Measurements from ENCODE around the gene DNAH11.
"Not testable (repeated sequence)": the region's sequence is repeated elsewhere in the genome, so short reads cannot be mapped to it uniquely, and the experiment has no call there.

The DNAH11 gene

DNA sequence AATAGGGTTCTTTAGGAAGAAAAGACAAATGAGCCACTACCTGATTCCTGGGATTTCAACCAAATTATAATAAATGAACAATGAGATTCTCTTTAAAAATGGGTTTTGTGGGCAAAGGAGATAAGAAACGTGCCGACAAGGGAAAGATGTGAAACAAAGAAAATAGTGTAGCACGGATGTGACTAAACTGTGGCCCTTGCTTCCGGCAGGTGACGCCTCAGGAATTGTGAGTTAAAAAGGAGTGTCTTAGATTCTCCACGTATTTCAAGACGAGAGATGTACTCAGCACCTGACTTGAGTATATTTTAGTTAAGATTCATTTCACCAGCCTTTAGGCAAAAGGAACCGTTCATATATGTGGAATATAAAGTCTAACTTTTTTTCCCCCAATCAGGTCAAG lies 75.9 kb downstream of the DNAH11 start:
- DNase-seq, result no peak

DNA sequence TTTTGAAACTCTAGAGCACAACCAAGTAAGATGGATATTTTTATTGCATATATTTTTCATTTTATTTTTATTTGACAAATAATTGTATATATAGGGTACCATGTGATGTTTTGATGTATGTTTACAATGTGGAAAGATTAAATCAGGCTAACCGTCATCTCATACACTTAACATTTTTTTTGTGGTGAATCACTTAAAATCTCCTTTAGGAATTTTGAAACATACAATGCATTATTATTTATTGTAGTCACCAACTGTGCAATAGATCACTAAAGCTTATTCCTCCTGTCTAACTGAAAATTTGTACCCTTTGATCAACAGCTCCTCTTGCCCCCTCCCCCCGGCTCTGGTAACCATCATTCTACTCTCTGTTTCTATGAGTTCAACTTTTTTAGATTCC lies 77.2 kb downstream of the DNAH11 start:
- no peak for DNase-seq

GRCh38 chr7:21624320-21624719 lies 81.5 kb downstream of the DNAH11 start:
- no peak for DNase-seq

GRCh38 chr7:21636694-21637093 lies 93.9 kb downstream of the DNAH11 start:
- no peak for DNase-seq

DNA sequence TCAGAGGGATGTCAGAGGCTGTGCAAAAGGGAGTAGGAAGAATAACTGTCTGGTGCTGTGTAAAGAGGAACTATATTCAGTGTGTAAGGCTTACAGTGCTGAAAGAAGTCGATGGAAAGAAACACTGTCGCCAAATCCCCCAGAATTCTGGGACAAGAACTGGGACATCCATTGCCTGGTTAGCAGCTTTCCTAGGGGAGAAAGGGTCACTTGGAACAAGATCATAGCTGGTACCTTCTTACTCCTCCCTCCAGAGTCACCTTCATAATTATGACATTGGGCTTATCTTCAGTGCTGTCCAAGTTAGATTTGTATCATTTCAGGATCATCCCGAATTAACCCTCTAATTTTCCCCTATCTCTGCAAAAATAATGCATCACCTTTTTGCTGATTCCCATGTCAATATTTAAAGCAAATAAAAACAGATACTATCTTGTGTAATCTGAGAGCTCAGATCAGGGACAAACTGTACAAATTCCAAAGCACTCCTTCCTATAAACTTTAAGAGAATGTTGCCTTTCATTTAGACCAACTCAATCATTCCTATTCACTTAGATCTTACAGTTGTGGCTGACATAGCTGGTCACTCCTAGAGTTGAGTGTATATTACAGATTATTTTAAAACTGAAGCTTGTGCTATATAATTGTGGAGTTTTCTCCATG lies 96.5 kb downstream of the DNAH11 start:
- DNase-seq, result no peak

- DNase-seq, result no peak
Measured at GRCh38 chr7:21640105-21640504, 97.3 kb downstream of the DNAH11 start.

- DNase-seq, result no peak
Measured at GRCh38 chr7:21641546-21641945, 98.7 kb downstream of the DNAH11 start.

DNA sequence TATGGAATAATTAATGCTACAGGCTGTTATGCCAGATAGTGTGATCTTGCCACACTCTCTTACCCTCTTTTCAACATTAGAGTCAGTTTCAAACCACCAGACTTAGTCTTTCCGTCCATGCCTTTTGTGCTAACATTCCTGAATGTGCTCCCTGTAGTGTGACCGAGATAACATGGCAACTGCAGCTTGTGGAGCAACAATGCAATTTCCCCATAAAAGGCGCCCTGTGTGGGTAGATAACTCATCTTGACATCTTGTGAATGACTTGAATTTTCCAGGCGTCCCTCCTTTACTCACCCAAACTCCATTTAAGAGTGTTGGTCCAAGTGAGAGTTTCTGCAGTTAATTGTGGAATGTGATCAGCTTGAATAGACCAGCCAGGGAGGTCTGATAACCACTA lies 99.6 kb downstream of the DNAH11 start:
- no peak for DNase-seq

GRCh38 chr7:21651697-21652096 lies 108.9 kb downstream of the DNAH11 start:
- DNase-seq, result no peak

GRCh38 chr7:21653623-21654022 lies 110.8 kb downstream of the DNAH11 start:
- no peak for DNase-seq

GRCh38 chr7:21656081-21656480 lies 113.2 kb downstream of the DNAH11 start:
- DNase-seq, result no peak

DNA sequence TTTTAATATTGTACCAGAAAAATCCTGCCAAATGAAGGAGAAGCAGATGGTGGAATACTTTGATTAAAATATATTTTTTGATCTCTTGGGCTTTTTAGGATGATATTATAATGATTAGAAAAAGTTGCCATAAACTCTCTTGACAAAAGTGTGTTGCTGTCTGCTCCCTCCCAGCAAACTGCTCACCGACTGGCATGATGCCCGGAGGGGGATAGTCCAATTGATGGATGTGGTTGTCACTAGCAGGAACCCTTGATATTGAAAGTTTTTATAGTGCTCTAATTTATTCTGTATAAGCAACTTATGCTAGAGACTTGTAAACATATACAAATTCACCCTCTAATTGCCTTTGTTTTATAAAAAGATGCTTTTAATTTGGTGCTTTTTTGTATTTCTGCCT lies 114.0 kb downstream of the DNAH11 start:
- no peak for DNase-seq

DNA sequence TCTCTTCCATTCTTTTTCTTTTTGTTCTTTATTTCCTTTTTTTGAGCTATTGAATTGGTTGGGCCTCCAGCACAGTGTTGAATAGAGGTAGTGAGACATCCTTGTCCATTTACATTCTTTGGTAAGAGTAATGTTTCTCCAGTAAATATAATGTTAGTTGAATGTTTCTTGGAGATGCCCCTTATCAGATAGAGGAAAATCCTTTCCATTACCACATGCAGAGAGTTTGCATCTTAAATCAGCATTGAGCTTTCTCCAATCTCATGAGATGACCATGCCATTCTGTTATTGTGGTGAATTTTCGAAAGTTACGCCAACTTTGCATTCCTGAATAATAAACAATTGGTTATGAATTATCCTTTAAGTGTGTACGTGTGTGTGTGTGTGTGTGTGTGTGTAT lies 127.7 kb downstream of the DNAH11 start:
- no peak for DNase-seq

GRCh38 chr7:21671859-21672258 lies 129.0 kb downstream of the DNAH11 start:
- no peak for DNase-seq

- no peak for DNase-seq
Measured at GRCh38 chr7:21675255-21675654, 132.4 kb downstream of the DNAH11 start.

DNA sequence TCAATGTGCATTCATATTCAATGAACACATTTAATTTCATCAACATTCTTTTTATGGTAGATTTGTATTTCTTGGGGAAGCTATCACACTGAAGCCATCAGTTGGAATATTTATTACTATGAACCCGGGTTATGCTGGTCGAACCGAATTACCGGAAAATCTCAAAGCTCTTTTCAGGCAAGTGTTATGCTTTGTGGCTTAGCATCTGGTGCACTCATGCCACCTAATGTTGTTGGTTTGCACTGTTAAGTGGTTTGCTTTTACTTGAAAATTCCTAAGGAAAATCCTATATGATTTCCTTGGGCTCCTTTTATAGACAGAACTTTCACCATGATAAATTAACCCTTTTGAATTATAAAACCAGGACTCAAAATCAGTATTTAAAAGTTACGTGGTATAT lies 147.9 kb downstream of the DNAH11 start:
- no peak for DNase-seq

DNA sequence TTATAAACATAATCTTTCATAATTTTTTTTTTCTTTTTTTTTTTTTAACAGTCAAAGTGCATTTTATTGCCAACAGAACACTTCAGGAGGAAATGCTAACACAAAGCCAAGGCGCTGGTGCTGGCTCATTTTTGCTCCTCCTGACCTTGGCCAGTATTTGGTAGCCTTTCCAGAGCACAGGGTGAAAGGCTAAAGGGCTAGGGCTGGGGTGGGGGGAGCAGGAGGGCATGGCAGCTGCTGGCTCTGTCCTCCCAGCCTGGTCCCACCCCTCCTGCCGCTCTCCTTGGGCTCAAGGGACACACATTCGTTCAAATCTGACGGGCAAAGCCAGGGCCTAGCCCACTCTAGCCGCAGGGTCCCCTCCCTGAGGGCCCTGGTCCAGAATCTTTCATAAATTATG lies 148.3 kb downstream of the DNAH11 start:
- not testable (repeated sequence) for DNase-seq

- DNase-seq, result not testable (repeated sequence)
Measured at GRCh38 chr7:21700587-21700986, 157.7 kb downstream of the DNAH11 start.

- no peak for DNase-seq
Measured at GRCh38 chr7:21702303-21702702, 159.5 kb downstream of the DNAH11 start.

- no peak for DNase-seq
Measured at GRCh38 chr7:21704359-21704758, 161.5 kb downstream of the DNAH11 start.

DNA sequence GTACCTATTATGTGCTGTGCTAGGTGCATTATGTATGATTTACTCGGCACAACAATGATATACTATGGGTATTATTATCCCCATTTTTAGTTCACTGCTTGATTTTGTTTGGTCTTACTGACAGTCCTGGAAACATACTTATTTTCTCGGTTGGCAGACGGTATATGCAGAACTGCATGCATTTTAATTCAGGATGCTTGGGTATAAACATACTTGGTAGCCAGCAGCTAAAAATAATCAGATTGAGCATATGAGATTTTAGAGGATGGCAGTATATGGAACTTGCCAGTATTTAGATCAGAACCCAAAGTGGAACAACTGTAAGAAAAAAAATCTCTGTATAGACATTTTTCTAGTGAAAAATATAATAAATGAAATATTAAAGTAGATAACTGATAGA lies 163.3 kb downstream of the DNAH11 start:
- no peak for DNase-seq

DNA sequence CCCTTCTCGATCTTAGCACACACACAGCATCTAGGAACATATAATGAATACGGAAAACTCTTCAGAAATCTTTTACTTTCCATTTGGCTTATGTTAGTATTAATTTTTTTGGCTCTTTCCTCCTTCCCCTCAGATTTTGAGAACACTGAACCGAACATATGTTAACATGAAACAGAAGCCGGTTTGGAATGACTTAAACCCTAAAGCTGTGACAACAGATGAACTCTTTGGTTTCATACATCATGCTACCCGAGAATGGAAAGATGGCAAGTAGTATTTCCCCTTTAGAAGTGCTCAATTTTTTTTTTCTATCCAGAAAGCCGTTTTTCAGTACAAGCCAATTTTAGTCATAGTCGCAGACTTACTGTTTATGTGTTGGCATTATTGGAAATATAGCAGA lies 164.7 kb downstream of the DNAH11 start:
- no peak for DNase-seq

- DNase-seq, result no peak
Measured at GRCh38 chr7:21708096-21708495, 165.3 kb downstream of the DNAH11 start.

DNA sequence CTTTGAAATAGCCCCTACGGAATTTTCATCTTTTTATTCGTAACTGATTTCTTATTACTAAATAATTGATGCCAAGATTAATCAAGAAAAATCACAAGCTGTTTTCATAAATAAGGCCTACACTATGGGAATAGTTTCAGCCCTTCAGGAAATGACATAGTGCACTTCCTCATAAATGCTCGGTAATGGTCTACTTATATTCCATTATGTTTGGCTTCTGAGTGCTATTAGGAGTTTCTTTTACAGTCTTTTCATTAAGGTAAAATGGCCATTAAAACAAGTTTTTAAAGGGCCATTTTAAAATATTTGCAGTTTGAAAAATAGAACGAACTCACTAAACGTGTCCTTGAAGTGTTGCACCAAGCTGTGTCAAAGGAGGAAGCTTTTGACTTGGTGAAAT lies 174.5 kb downstream of the DNAH11 start:
- DNase-seq, result no peak

GRCh38 chr7:21718391-21718790 lies 175.6 kb downstream of the DNAH11 start:
- no peak for DNase-seq

GRCh38 chr7:21719846-21720245 lies 177.0 kb downstream of the DNAH11 start:
- DNase-seq, result no peak

Data from effector CD8-positive, alpha-beta T cell (primary cell).